Stimulated activated CD8-positive, alpha-beta memory T cell treated with anti-CD3 and anti-CD28 coated beads, Interleukin-12 subunit alpha, Interleukin-12 subunit beta, amount 100 ng/mL, for 24 hours (primary cell): ENCODE data around the gene FAM3D.

Source experiments
- DNase-seq: peaks from one replicate; pipeline ENCODE4 v3.0.0-alpha.2; 2020; ENCODE audit errors: extremely low read depth

FAM3D gene

GRCh38 chr3:58627570-58627885 is 39.0 kb downstream of the FAM3D start:
- no peak for DNase-seq

DNA sequence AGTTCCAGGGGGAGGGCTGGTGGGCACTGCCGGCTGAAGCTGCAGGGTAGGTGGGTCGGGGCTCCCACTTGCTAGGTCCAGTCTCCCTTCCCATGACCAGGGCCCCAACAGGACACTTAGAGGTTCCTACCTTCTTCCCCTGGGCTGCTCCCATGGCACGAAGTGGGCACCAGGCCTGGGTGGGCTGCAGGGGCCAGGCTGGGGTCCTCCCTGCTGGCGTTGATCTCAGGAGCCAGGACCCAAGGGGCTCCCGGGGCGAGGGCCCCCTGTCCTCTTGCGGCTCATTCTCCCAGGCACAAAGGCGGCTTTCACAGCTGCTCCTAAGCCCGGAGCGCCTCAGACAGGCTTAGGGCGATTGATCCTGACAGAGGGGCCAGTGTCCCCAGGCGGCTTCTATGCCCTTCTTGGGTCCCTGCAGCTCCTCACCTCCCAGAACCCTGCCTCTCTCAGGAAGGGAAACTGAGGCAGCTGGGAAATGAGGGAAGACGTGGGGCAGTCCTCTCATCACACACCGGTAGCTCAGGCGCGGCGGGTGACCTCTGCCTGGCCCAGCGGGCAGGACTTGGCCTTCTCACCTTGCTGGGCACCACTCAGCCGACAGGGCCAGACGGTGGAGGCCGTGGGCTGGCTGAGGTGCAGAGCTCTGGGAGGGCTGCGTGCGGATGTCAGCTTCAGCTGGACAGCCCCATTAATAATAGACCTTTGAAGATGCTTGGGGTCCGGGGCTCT is 39.6 kb downstream of the FAM3D start:
- no peak for DNase-seq

GRCh38 chr3:58625196-58625824 is 41.3 kb downstream of the FAM3D start:
- no peak for DNase-seq

DNA sequence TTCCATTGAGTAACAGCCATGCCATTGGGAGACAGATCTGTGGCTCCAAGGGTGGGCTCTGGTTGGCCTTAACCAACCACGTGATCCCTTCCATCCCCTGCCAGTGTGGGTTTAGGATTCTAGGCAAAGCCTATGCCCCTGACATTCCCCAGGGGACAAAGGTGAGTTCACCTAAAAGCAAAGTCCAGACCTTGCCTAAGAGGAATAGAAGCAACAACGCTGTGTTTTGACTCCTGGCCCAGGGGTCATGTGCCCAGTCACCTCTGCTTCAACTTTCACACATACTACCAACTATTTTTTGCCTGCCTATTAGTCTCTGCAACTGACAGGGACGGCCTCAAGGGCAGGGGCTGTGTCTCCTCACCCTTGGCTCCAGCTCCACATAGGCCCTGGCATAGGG is 42.0 kb downstream of the FAM3D start:
- DNase-seq, result no peak

DNA sequence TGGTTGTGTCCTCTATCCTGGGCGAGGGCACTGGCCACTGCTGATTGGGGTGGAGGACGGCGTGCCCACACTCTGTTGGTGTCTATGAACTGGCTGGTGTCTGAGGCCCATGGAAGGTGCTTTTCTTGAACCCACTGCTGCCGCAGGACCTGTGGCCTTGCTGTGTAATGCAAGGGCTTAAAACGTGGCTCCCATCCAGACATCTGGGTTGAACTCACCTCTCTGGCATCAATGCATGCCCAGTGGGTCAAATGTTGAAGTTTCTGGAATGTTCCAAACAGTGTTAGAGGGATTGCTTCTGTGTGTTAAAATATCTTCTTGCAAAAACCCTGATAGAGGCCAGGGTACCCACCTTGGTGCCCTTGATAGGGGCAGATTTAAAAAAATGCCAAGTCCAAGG is 42.6 kb downstream of the FAM3D start:
- DNase-seq, result no peak

DNA sequence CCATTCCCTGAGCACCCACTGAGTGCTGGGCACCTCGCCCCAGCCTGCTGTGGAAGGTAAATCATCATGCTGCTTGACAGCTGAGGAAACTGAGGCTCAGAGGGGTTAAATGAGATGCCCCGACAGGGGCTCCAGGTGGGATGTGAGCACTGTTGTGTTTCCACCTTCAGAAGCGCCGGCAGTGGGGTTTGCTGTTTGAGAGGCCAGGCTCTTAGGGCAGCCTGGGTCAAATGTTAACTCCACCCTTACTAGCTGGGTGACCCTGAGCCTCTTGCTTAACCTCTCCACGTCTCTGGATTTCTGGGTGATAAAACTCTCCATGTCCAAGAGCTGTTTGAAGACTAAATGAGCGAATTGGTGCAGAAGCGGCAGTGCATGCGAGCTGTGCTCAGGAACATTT is 43.1 kb downstream of the FAM3D start:
- no peak for DNase-seq

- no peak for DNase-seq
Observed at GRCh38 chr3:58622892-58623291, 43.7 kb downstream of the FAM3D start.

DNA sequence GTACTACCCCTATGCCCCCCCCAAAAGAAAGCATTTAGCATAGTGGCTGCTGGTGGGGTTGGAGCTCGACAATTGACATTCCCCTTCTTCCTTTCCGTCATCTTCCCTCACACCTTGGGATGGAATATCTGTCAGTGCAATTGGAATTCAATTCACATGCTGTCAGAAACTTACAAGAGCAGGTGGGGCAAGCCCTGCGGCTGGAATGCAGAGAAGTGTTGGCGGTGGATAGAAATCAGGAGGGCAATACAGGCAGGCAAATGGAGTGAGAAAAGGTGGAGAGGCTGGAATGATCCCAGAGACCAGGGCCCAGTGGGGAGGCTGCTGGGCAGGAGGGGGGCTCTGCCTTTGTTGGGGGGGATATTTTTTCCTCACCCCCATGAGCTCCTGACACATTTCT is 44.1 kb downstream of the FAM3D start:
- no peak for DNase-seq

DNA sequence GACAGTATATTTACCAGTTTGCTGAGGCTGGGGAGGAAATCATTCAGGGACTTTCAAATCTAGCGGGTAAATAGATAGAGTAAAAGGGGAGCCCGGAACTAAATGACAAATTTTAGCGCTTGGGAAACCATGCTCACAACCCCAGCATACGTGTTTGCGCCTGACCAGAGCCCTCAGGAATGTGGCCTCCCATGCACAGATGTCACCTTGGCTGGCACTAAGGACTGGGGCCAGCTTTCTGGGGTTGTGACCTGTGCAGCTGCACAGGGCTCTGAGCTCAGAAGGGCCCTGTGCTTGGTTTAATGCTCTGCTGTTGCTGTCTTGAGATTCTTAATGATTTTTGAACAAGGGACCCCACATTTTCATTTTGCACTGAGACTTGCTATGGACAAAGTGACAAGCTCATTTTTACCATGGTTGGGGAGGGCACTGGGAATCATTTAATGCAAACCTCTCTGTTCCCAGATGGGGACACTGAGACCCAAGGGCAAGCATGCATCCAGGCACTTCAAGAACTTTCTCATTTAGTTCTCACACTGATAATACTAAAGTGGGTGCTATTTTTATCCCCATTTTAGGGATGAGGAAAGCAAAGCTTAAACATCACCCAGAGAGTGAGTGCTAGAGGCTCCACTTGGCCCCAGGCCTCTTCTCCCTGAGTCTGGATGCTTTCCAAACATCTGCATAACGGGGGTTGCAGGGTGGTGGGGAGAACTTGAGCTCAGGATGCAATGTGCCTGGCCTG is 45.3 kb downstream of the FAM3D start:
- DNase-seq, result no peak

- DNase-seq, result no peak
Observed at GRCh38 chr3:58620421-58620820, 46.2 kb downstream of the FAM3D start.

DNA sequence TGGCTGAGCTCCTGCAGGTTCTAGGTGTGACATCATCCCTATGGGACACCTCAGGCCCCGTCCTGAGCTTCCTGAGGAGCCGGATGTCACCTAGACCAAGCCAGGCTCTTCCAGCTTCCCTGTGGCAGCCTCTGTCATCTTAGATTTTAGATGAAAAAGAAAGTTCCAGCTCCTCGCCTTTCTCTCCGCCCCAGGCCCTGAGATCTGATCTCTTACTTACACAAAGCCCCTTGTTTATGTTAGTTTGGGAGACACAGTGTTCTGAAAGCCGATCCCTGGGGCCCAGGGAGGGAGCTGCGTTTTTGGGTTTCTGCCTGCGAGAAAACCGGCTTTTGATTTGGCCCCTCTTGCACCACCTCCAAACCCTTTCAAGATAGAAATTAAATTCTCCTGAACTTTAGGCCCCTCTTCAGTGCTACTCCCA is 49.2 kb downstream of the FAM3D start:
- DNase-seq, result no peak

DNA sequence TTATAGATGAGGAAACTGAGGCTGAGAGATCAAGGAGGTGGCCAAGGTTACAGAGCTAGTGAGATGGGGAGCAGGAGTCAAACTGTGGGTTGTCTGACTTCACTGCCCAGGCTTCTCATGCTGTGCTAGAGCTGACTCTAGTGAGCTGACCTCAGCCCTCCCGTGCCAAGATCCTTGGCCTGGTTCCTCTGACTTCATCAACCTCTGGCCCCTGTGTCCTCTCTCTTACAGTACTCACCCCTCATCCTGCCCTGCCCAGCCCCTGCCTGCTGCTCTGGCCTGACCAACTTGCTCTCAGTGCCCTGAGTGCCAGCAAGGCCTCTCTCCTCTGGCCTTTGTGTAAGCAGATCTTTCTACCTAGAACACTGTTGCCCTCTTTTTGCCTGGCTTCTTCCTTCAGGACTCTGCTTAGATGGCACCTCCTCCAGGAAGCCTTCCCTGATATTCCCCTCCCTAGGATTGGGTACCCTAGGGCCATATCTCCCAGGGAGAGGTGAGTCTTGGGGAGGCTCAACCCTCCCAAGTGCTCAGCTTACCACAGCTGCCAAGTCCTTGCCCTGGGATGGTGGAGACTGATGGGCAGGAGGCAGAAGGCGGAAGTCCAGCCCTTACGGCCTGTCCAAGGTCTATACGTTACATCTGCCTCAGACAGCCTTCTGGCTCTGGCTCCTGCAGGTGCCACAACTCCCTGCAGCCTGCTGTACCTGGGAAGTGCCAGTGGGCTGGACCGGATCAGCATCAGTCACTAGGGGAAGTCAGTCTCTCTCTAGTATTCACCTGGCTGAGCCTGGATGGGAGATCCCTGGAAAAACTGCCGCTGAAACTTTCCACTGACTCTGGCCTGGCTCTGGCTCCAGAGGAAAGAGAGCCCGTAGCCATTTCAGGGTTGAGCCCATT is 53.1 kb downstream of the FAM3D start:
- DNase-seq, result no peak

DNA sequence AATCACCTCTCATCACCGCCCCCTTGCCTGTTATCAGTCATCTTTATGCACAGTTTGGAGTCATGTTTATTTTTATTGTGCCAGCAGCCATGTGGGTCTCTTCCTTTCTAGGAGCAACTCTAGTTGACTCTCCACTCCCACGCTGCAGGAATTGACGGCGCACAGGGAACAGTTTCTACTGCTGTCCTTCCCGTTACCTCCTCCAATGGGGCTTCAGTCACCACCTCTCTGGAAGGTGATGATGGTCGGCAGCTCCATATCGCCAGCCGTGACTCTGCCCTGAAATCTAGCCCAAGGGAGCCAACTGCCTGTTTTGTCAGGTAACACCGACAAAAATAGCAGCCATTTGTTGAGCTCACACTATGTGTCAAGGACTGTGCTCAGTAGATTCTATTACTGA is 53.7 kb downstream of the FAM3D start:
- no peak for DNase-seq

DNA sequence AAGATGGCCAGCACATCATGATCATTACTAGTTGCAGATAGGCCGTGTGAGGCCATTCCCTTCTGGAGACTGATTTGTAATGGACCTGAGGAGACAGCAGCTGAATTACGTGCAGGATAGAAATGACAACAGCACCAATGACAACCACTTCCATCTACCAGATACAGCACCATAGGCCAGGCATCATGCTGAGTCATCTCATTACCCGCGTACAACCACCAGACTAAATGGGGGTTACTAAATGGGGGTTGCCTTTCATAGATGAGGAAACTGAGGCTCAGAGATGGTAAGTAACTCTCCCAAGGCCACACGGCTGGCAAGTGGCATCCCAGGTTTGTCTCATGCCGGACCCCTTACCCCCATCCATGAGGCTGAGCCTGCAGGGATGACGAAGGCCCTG is 56.6 kb downstream of the FAM3D start:
- DNase-seq, result no peak

DNA sequence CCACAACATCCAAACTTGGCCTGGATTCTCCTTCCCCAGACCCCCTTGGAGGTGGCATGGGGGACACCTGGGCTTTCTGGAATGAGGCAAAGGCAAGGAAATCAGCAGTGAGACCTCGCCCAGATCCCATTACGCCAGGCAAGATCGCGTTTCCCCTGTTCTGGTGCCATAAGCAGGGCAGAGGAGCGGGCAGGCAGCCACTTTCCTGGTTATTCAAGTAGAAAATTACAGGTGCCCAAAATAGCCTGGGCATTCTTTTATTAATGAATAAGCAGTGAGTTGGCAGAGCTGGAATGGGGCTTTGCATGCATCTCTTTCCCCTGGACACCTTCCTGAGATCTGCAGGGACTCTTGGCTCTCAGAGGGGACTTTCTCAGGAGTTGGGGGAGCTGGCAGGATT is 57.9 kb downstream of the FAM3D start:
- DNase-seq, result no peak

DNA sequence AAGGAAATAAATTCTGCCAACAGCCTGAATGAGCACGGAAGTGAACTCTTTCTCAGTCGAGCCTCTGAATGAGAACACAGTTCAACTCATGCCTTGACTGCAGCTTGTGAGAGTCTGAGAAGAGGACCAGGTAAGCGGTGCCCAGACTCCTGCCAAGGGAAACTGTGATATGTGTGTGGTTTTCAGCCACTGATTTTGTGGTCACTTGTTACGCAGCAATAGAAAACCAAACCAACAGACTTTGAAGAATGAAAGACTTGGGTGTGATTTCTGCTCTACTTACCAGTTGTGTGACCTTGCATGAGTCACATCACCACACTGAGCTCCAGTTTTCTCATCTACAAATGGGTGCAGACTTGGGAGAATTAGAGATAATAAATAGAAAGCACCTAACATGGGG is 58.8 kb downstream of the FAM3D start:
- no peak for DNase-seq

- DNase-seq, result no peak
Observed at GRCh38 chr3:58606693-58607092, 59.9 kb downstream of the FAM3D start.

GRCh38 chr3:58604031-58604430 is 62.5 kb downstream of the FAM3D start:
- no peak for DNase-seq

DNA sequence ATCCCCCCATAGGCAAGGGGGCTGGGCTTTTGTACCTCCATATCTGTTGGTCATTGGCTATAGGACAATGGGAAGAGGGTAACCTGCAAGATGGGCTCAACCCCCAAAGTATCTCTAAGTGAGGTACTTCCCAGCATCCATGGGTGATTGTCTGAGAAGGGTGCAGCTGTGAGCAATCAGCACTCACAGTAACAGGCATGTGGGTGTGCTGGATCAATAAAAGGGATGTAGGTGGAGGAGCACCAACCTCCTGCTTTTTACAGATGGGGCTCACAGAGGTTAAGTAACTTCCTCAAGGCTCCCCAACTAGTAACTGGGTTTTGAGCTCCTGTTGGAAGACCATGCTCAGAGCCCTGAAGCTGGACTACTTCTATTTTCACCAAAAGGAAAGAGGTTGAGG is 63.0 kb downstream of the FAM3D start:
- no peak for DNase-seq

DNA sequence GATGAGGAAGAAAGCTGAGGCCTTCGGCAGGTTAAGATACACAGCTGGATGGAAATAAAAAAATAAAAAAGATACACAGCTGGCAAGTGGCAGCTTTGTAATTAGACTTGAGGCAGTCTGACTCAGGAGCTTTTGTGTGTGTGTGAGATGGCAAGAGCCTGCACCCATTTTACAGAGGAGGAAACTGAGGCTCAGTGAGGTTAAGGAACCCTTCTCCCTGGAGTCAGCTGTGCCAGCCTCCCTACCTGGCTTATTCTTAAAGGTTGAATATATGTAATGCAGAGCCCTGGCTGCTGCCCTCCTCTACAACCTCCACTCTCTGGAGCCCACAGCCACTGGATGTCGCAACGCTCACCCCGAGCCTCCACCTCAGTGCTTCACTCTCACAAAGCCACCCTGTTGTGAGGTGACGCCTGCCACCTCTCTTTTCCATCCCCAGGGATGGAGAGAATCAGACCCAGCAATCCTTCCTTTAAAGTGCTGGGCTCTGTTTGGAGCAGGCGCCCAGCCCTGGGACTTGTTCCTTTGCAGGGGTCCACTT is 68.7 kb downstream of the FAM3D start:
- no peak for DNase-seq

GRCh38 chr3:58596834-58597518 is 69.6 kb downstream of the FAM3D start:
- no peak for DNase-seq
